Hindlimb muscle (tissue), 1 donor: ENCODE results near the gene NR6A1. TPM values are rescaled to one million over a fixed set of nuclear protein-coding genes. Genes with fewer than 3 reads are reported as not detected.

ENCODE experiments used
- DNase-seq: peaks from one replicate; pipeline ENCODE4 v3.0.0-alpha.2; 2013
- polyA plus RNA-seq: library from polyadenylated mRNA; unstranded; fragments of 120-200 nt; gene quantifications from one replicate; pipeline ENCODE4 v1.2.1, GENCODE V29; 2013; ENCODE audit not compliant: insufficient read length

The NR6A1 gene
- polyA plus RNA-seq, 1 donor = 0.68 TPM

GRCh38 chr9:124685217-124685616 lies 85.9 kb downstream of the NR6A1 start:
- DNase-seq = no peak

- DNase-seq = no peak
These were observed 86.9 kb downstream of the NR6A1 start for GRCh38 chr9:124684169-124684568.

- no peak for DNase-seq
These were observed 88.1 kb downstream of the NR6A1 start for GRCh38 chr9:124683043-124683442.

GRCh38 chr9:124680714-124681390 lies 90.3 kb downstream of the NR6A1 start:
- DNase-seq = no peak

- DNase-seq = no peak
These were observed 91.1 kb downstream of the NR6A1 start for GRCh38 chr9:124680049-124680448.

- no peak for DNase-seq
These were observed 95.0 kb downstream of the NR6A1 start for GRCh38 chr9:124676159-124676551.

- DNase-seq = no peak
These were observed 95.6 kb downstream of the NR6A1 start for GRCh38 chr9:124675261-124676158.

GRCh38 chr9:124674651-124675050 lies 96.5 kb downstream of the NR6A1 start:
- DNase-seq = no peak

- DNase-seq = no peak
These were observed 98.0 kb downstream of the NR6A1 start for GRCh38 chr9:124673063-124673462.

- DNase-seq = no peak
These were observed 99.2 kb downstream of the NR6A1 start for GRCh38 chr9:124671861-124672260.

GRCh38 chr9:124666642-124667041 lies 104.5 kb downstream of the NR6A1 start:
- no peak for DNase-seq

- no peak for DNase-seq
These were observed 105.6 kb downstream of the NR6A1 start for GRCh38 chr9:124665391-124666058.

- DNase-seq = no peak
These were observed 107.0 kb downstream of the NR6A1 start for GRCh38 chr9:124664143-124664542.

- DNase-seq = no peak
These were observed 107.8 kb downstream of the NR6A1 start for GRCh38 chr9:124663046-124663961.

GRCh38 chr9:124662561-124662960 lies 108.5 kb downstream of the NR6A1 start:
- no peak for DNase-seq

GRCh38 chr9:124661271-124661670 lies 109.8 kb downstream of the NR6A1 start:
- DNase-seq = no peak

GRCh38 chr9:124660341-124660801 lies 110.7 kb downstream of the NR6A1 start:
- DNase-seq = peak; percentile 74

- DNase-seq = peak; percentile 80
These were observed 111.9 kb downstream of the NR6A1 start for GRCh38 chr9:124659099-124659659.

GRCh38 chr9:124658165-124659017 lies 112.7 kb downstream of the NR6A1 start:
- peak; percentile 90 for DNase-seq

- DNase-seq = no peak
These were observed 113.6 kb downstream of the NR6A1 start for GRCh38 chr9:124657516-124657915.

- DNase-seq = no peak
These were observed 116.7 kb downstream of the NR6A1 start for GRCh38 chr9:124654431-124654830.
